K562 (cell line): ENCODE data around the gene ROPN1.

Source experiments
- BCL6 ChIP-seq: fragments of 250-450 bp; sonication (Bioruptor Pico); IDR thresholded peaks from 2 replicates; pipeline ENCODE4 v1.4.0; 2020
- CHD4 ChIP-seq: fragments of 200-600 bp; sonication (generic); IDR thresholded peaks from 3 replicates; pipeline ENCODE4 v1.6.1; 2012; ENCODE audit warnings: low read depth, mild to moderate bottlenecking, mixed read lengths, low read length, inconsistent platforms; ENCODE audit not compliant: insufficient read depth, insufficient replicate concordance, poor library complexity, severe bottlenecking
- CREB1 ChIP-seq, 2 experiments: sonication (generic) in 1 of 2; formaldehyde crosslinking in 1 of 2; IDR thresholded peaks; 2 replicates each; pipeline versions ENCODE4 v1.6.1 to v1.8.0; 2012 to 2022; ENCODE audit warnings: inconsistent platforms in 1 of 2, mild to moderate bottlenecking in 1 of 2, missing genetic modification reagents in 1 of 2, moderate library complexity in 1 of 2
- CTCF ChIP-seq, 3 experiments: IDR thresholded peaks in 2 of 3; conservative IDR thresholded peaks in 1 of 3; 2 replicates each; pipeline ENCODE4 v1.5.1; 2011 to 2012; ENCODE audit warnings: low read length in 3 of 3, mild to moderate bottlenecking in 3 of 3, control low read depth in 2 of 3, improper control_type of control experiment in 1 of 3, inconsistent platforms in 1 of 3, low read depth in 1 of 3, mixed read lengths in 1 of 3, moderate library complexity in 1 of 3; ENCODE audit not compliant: insufficient read depth in 2 of 3
- IRF2 ChIP-seq: sonication (generic); formaldehyde crosslinking; IDR thresholded peaks from 2 replicates; pipeline ENCODE4 v1.8.1; 2022; ENCODE audit warnings: mild to moderate bottlenecking, missing genetic modification reagents
- JUN ChIP-seq, 2 experiments: sonication (generic) in 1 of 2; formaldehyde crosslinking in 1 of 2; IDR thresholded peaks; 2 replicates each; pipeline versions ENCODE4 v1.6.1 to v1.8.0; 2012 to 2022; ENCODE audit warnings: borderline replicate concordance in 2 of 2, mild to moderate bottlenecking in 2 of 2, improper control_type of control experiment in 1 of 2, low read depth in 1 of 2, low read length in 1 of 2, missing genetic modification reagents in 1 of 2
- MEIS2 ChIP-seq: fragments of 450-650 bp; IDR thresholded peaks from 2 replicates; pipeline ENCODE4 v1.6.1; 2014; ENCODE audit warnings: mild to moderate bottlenecking; ENCODE audit not compliant: partially characterized antibody
- POLR2A ChIP-seq: fragments of 450-650 bp; conservative IDR thresholded peaks from 2 replicates; pipeline ENCODE4 v1.6.1; 2016
- USF1 ChIP-seq: sonication (generic); formaldehyde crosslinking; IDR thresholded peaks from 2 replicates; pipeline ENCODE4 v1.9.0; 2022; ENCODE audit warnings: mild to moderate bottlenecking, missing genetic modification reagents
- ZNF318 ChIP-seq, 2 experiments: fragments of 450-650 bp; IDR thresholded peaks; 2 replicates each; pipeline ENCODE4 v1.6.1; 2016; ENCODE audit warnings: mild to moderate bottlenecking in 2 of 2, borderline replicate concordance in 1 of 2, low read depth in 1 of 2, moderate library complexity in 1 of 2
- ZNF324 ChIP-seq: fragments of 250-450 bp; sonication (Bioruptor Pico); IDR thresholded peaks from 2 replicates; pipeline ENCODE4 v1.4.0; 2020; ENCODE audit warnings: mild to moderate bottlenecking
- TF ChIP-seq, protein P1 (sequence below), 2 experiments: fragments of 450-650 bp; formaldehyde crosslinking in 1 of 2; IDR thresholded peaks; 2 replicates each; pipeline versions ENCODE4 v1.4.0 to v1.6.1; 2014 to 2020; ENCODE audit warnings: mild to moderate bottlenecking in 2 of 2, borderline replicate concordance in 1 of 2, low read depth in 1 of 2
- TF ChIP-seq, protein P2 (sequence below): fragments of 250-450 bp; sonication (Bioruptor Pico); IDR thresholded peaks from 2 replicates; pipeline ENCODE4 v1.5.0; 2021

GRCh38 chr3:123993818-123994217, 1.9 kb upstream of the ROPN1 start:
- no peak for TF ChIP-seq ZNF318 (IDR thresholded peaks at IDR 0.05; ENCODE audit: borderline replicate concordance in 1 of 2, low read depth in 1 of 2)
- TF ChIP-seq USF1 (CRISPR knock-in tag) = no peak
- no peak for TF ChIP-seq ZNF324 (CRISPR knock-in tag)
- TF ChIP-seq MEIS2 = no peak
- TF ChIP-seq BCL6 (CRISPR knock-in tag) = no peak
- TF ChIP-seq JUN (IDR thresholded peaks at IDR 0.05; ENCODE audit: borderline replicate concordance, low read depth, low read length) = no peak
- no peak for TF ChIP-seq JUN (CRISPR knock-in tag; IDR thresholded peaks at IDR 0.05; ENCODE audit: borderline replicate concordance)
- TF ChIP-seq POLR2A = no peak
- no peak for TF ChIP-seq CHD4
- TF ChIP-seq IRF2 = no peak
- TF ChIP-seq, protein P1, sequence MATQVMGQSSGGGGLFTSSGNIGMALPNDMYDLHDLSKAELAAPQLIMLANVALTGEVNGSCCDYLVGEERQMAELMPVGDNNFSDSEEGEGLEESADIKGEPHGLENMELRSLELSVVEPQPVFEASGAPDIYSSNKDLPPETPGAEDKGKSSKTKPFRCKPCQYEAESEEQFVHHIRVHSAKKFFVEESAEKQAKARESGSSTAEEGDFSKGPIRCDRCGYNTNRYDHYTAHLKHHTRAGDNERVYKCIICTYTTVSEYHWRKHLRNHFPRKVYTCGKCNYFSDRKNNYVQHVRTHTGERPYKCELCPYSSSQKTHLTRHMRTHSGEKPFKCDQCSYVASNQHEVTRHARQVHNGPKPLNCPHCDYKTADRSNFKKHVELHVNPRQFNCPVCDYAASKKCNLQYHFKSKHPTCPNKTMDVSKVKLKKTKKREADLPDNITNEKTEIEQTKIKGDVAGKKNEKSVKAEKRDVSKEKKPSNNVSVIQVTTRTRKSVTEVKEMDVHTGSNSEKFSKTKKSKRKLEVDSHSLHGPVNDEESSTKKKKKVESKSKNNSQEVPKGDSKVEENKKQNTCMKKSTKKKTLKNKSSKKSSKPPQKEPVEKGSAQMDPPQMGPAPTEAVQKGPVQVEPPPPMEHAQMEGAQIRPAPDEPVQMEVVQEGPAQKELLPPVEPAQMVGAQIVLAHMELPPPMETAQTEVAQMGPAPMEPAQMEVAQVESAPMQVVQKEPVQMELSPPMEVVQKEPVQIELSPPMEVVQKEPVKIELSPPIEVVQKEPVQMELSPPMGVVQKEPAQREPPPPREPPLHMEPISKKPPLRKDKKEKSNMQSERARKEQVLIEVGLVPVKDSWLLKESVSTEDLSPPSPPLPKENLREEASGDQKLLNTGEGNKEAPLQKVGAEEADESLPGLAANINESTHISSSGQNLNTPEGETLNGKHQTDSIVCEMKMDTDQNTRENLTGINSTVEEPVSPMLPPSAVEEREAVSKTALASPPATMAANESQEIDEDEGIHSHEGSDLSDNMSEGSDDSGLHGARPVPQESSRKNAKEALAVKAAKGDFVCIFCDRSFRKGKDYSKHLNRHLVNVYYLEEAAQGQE (IDR thresholded peaks at IDR 0.05; ENCODE audit: borderline replicate concordance) = no peak
- TF ChIP-seq, protein P1 (CRISPR knock-in tag; IDR thresholded peaks at IDR 0.05; ENCODE audit: low read depth) = no peak
- no peak for TF ChIP-seq CREB1 (IDR thresholded peaks at IDR 0.05)
- TF ChIP-seq CREB1 (CRISPR knock-in tag; IDR thresholded peaks at IDR 0.05) = no peak
- TF ChIP-seq, protein P2, sequence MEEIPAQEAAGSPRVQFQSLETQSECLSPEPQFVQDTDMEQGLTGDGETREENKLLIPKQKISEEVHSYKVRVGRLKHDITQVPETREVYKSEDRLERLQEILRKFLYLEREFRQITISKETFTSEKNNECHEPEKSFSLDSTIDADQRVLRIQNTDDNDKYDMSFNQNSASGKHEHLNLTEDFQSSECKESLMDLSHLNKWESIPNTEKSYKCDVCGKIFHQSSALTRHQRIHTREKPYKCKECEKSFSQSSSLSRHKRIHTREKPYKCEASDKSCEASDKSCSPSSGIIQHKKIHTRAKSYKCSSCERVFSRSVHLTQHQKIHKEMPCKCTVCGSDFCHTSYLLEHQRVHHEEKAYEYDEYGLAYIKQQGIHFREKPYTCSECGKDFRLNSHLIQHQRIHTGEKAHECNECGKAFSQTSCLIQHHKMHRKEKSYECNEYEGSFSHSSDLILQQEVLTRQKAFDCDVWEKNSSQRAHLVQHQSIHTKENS (CRISPR knock-in tag) = no peak
- TF ChIP-seq CTCF (IDR thresholded peaks at IDR 0.05 in 2 of 3, conservative IDR thresholded peaks at IDR 0.05 in 1 of 3; ENCODE audit: insufficient read depth in 2 of 3, low read depth in 1 of 3, low read length in 3 of 3) = no peak
